Neutrophil (primary cell): ENCODE data around the gene TMEM94.

Experiments used
- H3K27ac ChIP-seq: fragments of 200-600 bp; sonication (generic); 2 replicates; pipeline ENCODE4 v1.5.1; 2016; ENCODE audit warnings: mild to moderate bottlenecking, moderate library complexity
- H3K27me3 ChIP-seq: fragments of 200-600 bp; sonication (generic); 2 replicates; pipeline ENCODE4 v1.6.0; 2016; ENCODE audit warnings: mild to moderate bottlenecking
- H3K36me3 ChIP-seq: fragments of 200-600 bp; sonication (generic); 2 replicates; pipeline ENCODE4 v1.5.1; 2017
- H3K4me1 ChIP-seq, 2 experiments: fragments of 200-600 bp in 1 of 2; sonication (generic) in 1 of 2; 1 replicate in 1 of 2; 2 replicates in 1 of 2; pipeline versions ENCODE4 v1.5.1 to v1.6.1; 2013 to 2016; ENCODE audit warnings: low read depth in 1 of 2, low read length in 1 of 2, mild to moderate bottlenecking in 1 of 2, moderate library complexity in 1 of 2; ENCODE audit not compliant: control insufficient read depth in 1 of 2, insufficient read depth in 1 of 2
- H3K4me3 ChIP-seq, 2 experiments: fragments of 200-600 bp in 1 of 2; sonication (generic) in 1 of 2; 1 replicate in 1 of 2; 2 replicates in 1 of 2; pipeline ENCODE4 v1.5.1; 2013 to 2016; ENCODE audit warnings: low read depth in 1 of 2, low read length in 1 of 2, mild to moderate bottlenecking in 1 of 2, moderate library complexity in 1 of 2
- H3K9me3 ChIP-seq: fragments of 200-600 bp; sonication (generic); 2 replicates; pipeline ENCODE4 v1.5.1; 2016
- CTCF ChIP-seq: fragments of 200-600 bp; sonication (generic); IDR thresholded peaks from 2 replicates; pipeline ENCODE4 v1.5.1; 2016; ENCODE audit warnings: antibody characterized with exemption

The TMEM94 gene

GRCh38 chr17:75530837-75531720 is 74.6 kb downstream of the TMEM94 start:
- Histone ChIP-seq H3K4me1 (peaks cover 6 to 7% of the 10 kb centered on the region in 2 experiments), H3K4me3 (no peak overlapping the region), H3K36me3 (no peaks in the 10 kb centered on the region), H3K27me3 (peaks cover 37% of the 10 kb centered on the region), H3K9me3 (no peaks in the 10 kb centered on the region), H3K27ac (no peak overlapping the region)
- no peak for TF ChIP-seq CTCF

DNA sequence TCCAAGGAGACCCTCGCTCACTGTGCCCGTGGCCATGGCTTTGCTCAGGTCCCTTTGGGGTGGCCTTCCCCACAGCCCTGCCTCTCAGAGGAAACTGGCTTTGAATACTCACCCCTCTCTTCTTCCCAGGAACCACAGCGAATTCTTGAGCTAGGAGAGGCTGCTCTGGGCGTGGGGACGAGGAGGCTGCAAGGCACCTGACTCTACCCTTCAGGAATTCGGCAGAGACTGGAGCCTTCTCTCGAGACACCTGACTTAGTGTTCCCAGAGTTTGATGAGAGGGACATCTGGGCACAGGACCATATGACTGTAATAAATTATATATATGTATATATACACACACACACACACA is 75.3 kb downstream of the TMEM94 start:
- H3K4me1 ChIP-seq: peaks cover 0 to under 1% of the 10 kb centered on the region in 2 experiments
- no peaks in the 10 kb centered on the region for H3K9me3 ChIP-seq
- H3K36me3 ChIP-seq: no peaks in the 10 kb centered on the region
- no peak overlapping the region for H3K4me3 ChIP-seq
- H3K27ac ChIP-seq: no peak overlapping the region
- TF ChIP-seq CTCF: no peak
- H3K27me3 ChIP-seq: peaks cover 32% of the 10 kb centered on the region

GRCh38 chr17:75535119-75535537 is 78.7 kb downstream of the TMEM94 start:
- H3K9me3 ChIP-seq: no peaks in the 10 kb centered on the region
- no peak for TF ChIP-seq CTCF

GRCh38 chr17:75535871-75536270 is 79.4 kb downstream of the TMEM94 start:
- Histone ChIP-seq H3K27ac (no peak overlapping the region), H3K4me1 (no peaks in the 10 kb centered on the region), H3K9me3 (no peaks in the 10 kb centered on the region), H3K36me3 (no peaks in the 10 kb centered on the region), H3K4me3 (no peak overlapping the region), H3K27me3 (peaks cover 17% of the 10 kb centered on the region)
- no peak for TF ChIP-seq CTCF

More at GRCh38 chr17:75535119-75535537, 78.7 kb downstream of the TMEM94 start:
- H3K4me1 ChIP-seq: no peaks in the 10 kb centered on the region
- H3K27ac ChIP-seq: no peak overlapping the region
- peaks cover 17% of the 10 kb centered on the region for H3K27me3 ChIP-seq
- H3K36me3 ChIP-seq: no peaks in the 10 kb centered on the region
- H3K4me3 ChIP-seq: no peak overlapping the region

DNA sequence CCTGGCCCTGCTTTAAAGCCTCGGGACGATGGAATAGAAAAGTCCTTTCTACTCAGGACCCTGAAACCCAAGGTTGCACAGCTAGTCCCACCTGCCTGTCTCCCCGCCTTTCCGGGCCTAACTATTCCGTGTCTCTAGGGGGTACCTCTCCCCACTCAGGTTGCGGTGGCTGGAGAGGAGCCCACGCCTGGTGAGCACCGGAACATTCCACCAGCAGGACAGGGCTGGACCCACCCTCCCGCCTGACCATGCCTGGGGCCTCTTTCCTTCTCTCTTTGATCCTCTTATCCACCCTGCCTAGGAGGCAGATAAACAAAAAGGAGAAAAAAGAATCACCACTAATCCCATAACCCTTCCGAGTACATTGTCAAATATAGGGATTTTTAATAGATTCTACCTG is 79.9 kb downstream of the TMEM94 start:
- Histone ChIP-seq H3K36me3 (no peaks in the 10 kb centered on the region), H3K4me1 (no peaks in the 10 kb centered on the region), H3K4me3 (no peak overlapping the region), H3K9me3 (no peaks in the 10 kb centered on the region), H3K27me3 (peaks cover 17% of the 10 kb centered on the region), H3K27ac (no peak overlapping the region)
- no peak for TF ChIP-seq CTCF
